GM19193 (cell line): ENCODE measurements around the gene GPR173.
A peak's percentile ranks its signal among the peaks of the same experiment; 100 is the strongest.

ENCODE experiments used
- POLR2A ChIP-seq: IDR thresholded peaks from 4 replicates; pipeline ENCODE4 v1.6.1; 2011; ENCODE audit not compliant: insufficient read depth, insufficient read length; ENCODE audit errors: extremely low read depth

GPR173 gene

GRCh38 chrX:53080628-53081580 is 32.3 kb downstream of the GPR173 start:
- TF ChIP-seq POLR2A, result no peak

- peak; percentile 98 for TF ChIP-seq POLR2A
Measured at GRCh38 chrX:53081925-53082772, 33.6 kb downstream of the GPR173 start, which contains the start of gene TSPYL2. TSPYL2 (plus strand) TSS chrX:53082367; CDS start chrX:53082499, 132 bp downstream.

- no peak for TF ChIP-seq POLR2A
Measured at GRCh38 chrX:53082773-53083616, 34.4 kb downstream of the GPR173 start.

GRCh38 chrX:53084043-53084570 is 35.5 kb downstream of the GPR173 start:
- no peak for TF ChIP-seq POLR2A

GRCh38 chrX:53084863-53085262 is 36.3 kb downstream of the GPR173 start:
- no peak for TF ChIP-seq POLR2A

- no peak for TF ChIP-seq POLR2A
Measured at GRCh38 chrX:53085661-53086229, 37.2 kb downstream of the GPR173 start.

GRCh38 chrX:53086464-53086863 is 37.9 kb downstream of the GPR173 start:
- TF ChIP-seq POLR2A, result no peak

GRCh38 chrX:53087388-53087831 is 38.8 kb downstream of the GPR173 start:
- no peak for TF ChIP-seq POLR2A

GRCh38 chrX:53088136-53088974 is 39.8 kb downstream of the GPR173 start:
- peak; percentile 40 for TF ChIP-seq POLR2A

- no peak for TF ChIP-seq POLR2A
Measured at GRCh38 chrX:53089224-53089842, 40.7 kb downstream of the GPR173 start.

- no peak for TF ChIP-seq POLR2A
Measured at GRCh38 chrX:53089925-53090324, 41.3 kb downstream of the GPR173 start.

GRCh38 chrX:53091354-53091753 is 42.8 kb downstream of the GPR173 start:
- TF ChIP-seq POLR2A, result no peak
